ENCODE results near the gene RNF112. TPM values are rescaled to one million over a fixed set of nuclear protein-coding genes. Genes with fewer than 3 reads are reported as not detected.

RNF112 gene, protein sequence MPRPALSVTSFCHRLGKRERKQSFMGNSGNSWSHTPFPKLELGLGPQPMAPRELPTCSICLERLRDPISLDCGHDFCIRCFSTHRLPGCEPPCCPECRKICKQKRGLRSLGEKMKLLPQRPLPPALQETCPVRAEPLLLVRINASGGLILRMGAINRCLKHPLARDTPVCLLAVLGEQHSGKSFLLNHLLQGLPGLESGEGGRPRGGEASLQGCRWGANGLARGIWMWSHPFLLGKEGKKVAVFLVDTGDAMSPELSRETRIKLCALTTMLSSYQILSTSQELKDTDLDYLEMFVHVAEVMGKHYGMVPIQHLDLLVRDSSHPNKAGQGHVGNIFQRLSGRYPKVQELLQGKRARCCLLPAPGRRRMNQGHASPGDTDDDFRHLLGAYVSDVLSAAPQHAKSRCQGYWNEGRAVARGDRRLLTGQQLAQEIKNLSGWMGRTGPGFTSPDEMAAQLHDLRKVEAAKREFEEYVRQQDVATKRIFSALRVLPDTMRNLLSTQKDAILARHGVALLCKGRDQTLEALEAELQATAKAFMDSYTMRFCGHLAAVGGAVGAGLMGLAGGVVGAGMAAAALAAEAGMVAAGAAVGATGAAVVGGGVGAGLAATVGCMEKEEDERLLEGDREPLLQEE
- 0.69 TPM for total RNA-seq (2013)
- polyA plus RNA-seq (under 1 TPM in 1 of 3 donors, not detected in 2; 0.57 TPM), polyA minus RNA-seq (0.80 TPM in 1 of 2 replicates, not detected in the other), total RNA-seq (0.06 to 1.8 (median 0.85) reads per million in 11 experiments)

DNA sequence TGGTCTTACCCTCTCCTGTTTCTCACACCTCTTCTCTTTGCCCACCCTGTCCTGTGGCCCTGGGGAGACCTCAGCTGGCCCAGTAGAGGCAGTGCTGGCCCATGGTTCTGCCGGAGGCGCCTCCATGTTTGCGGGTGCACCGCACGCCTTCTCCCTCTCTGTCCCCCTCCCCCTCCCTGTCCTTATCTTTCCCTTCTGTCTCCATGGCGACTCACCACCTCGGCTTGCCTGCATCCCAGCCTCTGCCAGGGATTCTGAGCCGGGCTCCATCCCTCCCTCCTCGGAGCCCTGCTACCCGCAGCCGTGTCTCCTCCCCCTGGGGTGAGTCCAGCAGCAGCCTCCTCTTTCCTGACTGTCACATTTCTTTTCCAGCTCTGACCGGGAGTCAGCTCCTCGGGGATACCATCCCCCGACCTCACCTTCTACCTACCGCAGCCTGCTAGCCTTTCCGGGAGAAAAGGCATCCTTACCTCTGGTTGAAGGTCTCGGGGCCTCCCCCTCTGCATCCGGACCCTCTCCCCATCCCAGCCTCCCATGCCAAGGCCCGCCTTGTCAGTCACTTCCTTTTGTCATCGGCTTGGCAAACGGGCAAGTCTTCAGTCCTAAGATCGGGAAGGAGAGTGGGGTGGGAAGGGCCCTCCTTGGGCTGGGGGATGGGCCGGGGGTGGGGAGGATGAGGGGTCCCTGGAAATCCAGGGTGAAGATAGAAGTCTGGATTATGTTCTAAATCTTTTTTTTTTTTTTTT lies at the start of gene RNF112:
Gene RNF112 (plus strand): TSS at position 358 of the 746 bp plus-strand sequence. CDS start 177 bp downstream, at position 535.
- TF ChIP-seq, protein P1, sequence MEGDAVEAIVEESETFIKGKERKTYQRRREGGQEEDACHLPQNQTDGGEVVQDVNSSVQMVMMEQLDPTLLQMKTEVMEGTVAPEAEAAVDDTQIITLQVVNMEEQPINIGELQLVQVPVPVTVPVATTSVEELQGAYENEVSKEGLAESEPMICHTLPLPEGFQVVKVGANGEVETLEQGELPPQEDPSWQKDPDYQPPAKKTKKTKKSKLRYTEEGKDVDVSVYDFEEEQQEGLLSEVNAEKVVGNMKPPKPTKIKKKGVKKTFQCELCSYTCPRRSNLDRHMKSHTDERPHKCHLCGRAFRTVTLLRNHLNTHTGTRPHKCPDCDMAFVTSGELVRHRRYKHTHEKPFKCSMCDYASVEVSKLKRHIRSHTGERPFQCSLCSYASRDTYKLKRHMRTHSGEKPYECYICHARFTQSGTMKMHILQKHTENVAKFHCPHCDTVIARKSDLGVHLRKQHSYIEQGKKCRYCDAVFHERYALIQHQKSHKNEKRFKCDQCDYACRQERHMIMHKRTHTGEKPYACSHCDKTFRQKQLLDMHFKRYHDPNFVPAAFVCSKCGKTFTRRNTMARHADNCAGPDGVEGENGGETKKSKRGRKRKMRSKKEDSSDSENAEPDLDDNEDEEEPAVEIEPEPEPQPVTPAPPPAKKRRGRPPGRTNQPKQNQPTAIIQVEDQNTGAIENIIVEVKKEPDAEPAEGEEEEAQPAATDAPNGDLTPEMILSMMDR (IDR thresholded peaks at IDR 0.05): no peak
- Mint-ChIP-seq H3K27ac (peak within 1 kb of the TSS in 3 of 7 donors; percentile 17 to 67 (median 51)), H3K9me3 (no peaks in the 10 kb centered on the region), H3K4me1 (no peaks in the 10 kb centered on the region), H3K36me3 (no peaks in the 10 kb centered on the region), H3K27me3 (ENCODE audit: low read depth in 3 of 3) (peaks cover 10 to 21% (median 13%) of the 10 kb centered on the region in 3 donors), H3K4me3 (peak within 1 kb of the TSS in 1 of 2 donors; percentile 7)
- Histone ChIP-seq H3K4me1 (ENCODE audit: control insufficient read depth in 1 of 2, insufficient read depth in 2 of 2, low read length in 2 of 2) (no peaks in the 10 kb centered on the region), H3K4me2 (replicated peaks; ENCODE audit: extremely low read depth, low read length, poor library complexity, severe bottlenecking) (no peak within 1 kb of the TSS), H3K4me3 (replicated peaks in 1 of 3; ENCODE audit: low read depth in 2 of 3, low read length in 3 of 3) (no peak within 1 kb of the TSS), H3K27me3 (ENCODE audit: control insufficient read depth in 2 of 2, insufficient read depth in 2 of 2, low read length in 2 of 2) (peaks cover 0 to 9% of the 10 kb centered on the region in 2 donors), H2AFZ (ENCODE audit: insufficient read depth, low read depth, low read length, poor library complexity, severe bottlenecking) (no peak within 1 kb of the TSS), H3K27ac (ENCODE audit: low read depth in 1 of 2, low read length in 2 of 2) (no peak within 1 kb of the TSS), H3K36me3 (replicated peaks in 1 of 2; ENCODE audit: control insufficient read depth in 1 of 2, insufficient read depth in 2 of 2, low read length in 2 of 2) (no peaks in the 10 kb centered on the region), H3K9me3 (replicated peaks in 1 of 2; ENCODE audit: control insufficient read depth in 1 of 2, insufficient read depth in 1 of 2, low read length in 2 of 2) (no peaks in the 10 kb centered on the region), H3K9ac (ENCODE audit: insufficient read depth, low read length, poor library complexity, severe bottlenecking) (no peak within 1 kb of the TSS), H3K79me2 (ENCODE audit: insufficient read depth, low read length) (no peaks in the 10 kb centered on the region), H4K20me1 (ENCODE audit: insufficient read depth, low read length) (no peaks in the 10 kb centered on the region)
- DNase-seq: no peak
- 68% methylated on average over 15 of the region's 23 CpGs for WGBS (ENCODE audit: insufficient coverage)
- intact Hi-C loops (cut with micrococcal nuclease): loop anchor here in 1 of 2 donors (10.0 kb wide), 1 partner anchor 46 kb away; the partner anchor contains the start of gene B9D1

DNA sequence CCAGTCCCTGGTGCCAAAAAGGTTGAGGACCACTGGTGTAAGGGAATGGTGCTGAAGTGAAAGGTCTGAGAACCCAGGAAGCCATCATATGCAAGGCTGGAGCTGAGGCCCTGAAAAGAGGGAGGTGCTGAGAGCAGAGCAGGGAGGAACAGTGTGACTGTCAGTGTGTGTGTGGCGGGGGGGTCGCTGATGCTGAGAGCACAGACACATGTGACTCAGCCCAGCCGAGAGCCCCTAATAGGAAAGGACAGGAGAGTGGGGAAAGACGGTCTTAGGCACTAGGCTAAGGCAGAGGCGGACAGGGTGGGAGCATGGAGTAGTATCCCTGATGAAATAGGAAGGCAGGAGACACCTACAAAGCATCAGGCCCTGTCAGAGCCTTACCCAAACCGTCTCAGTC lies 49.7 kb upstream of the RNF112 start:
- peaks cover 13% of the 10 kb centered on the region for H3K4me1 Mint-ChIP-seq
- DNase-seq: no peak
- H3K4me3 Mint-ChIP-seq: peak overlapping the region in 1 of 2 donors; percentile 60
- Histone ChIP-seq H3K4me1 (ENCODE audit: control insufficient read depth in 1 of 2, insufficient read depth in 2 of 2, low read length in 2 of 2) (peaks cover 10 to 13% of the 10 kb centered on the region in 2 donors), H3K4me2 (replicated peaks; ENCODE audit: extremely low read depth, low read length, poor library complexity, severe bottlenecking) (no peak overlapping the region), H3K9ac (ENCODE audit: insufficient read depth, low read length, poor library complexity, severe bottlenecking) (no peak overlapping the region), H3K79me2 (ENCODE audit: insufficient read depth, low read length) (no peaks in the 10 kb centered on the region), H3K27me3 (ENCODE audit: control insufficient read depth in 2 of 2, insufficient read depth in 2 of 2, low read length in 2 of 2) (peaks cover 0 to 29% of the 10 kb centered on the region in 2 donors), H3K4me3 (replicated peaks in 1 of 3; ENCODE audit: low read depth in 2 of 3, low read length in 3 of 3) (no peak overlapping the region), H3K36me3 (replicated peaks in 1 of 2; ENCODE audit: control insufficient read depth in 1 of 2, insufficient read depth in 2 of 2, low read length in 2 of 2) (no peaks in the 10 kb centered on the region), H3K9me3 (replicated peaks in 1 of 2; ENCODE audit: control insufficient read depth in 1 of 2, insufficient read depth in 1 of 2, low read length in 2 of 2) (no peaks in the 10 kb centered on the region), H4K20me1 (ENCODE audit: insufficient read depth, low read length) (no peaks in the 10 kb centered on the region), H3K27ac (ENCODE audit: low read depth in 1 of 2, low read length in 2 of 2) (no peak overlapping the region), H2AFZ (ENCODE audit: insufficient read depth, low read depth, low read length, poor library complexity, severe bottlenecking) (no peak overlapping the region)
- peaks cover 22 to 44% (median 35%) of the 10 kb centered on the region in 3 donors for H3K27me3 Mint-ChIP-seq (ENCODE audit: low read depth in 3 of 3)
- H3K9me3 Mint-ChIP-seq: no peaks in the 10 kb centered on the region
- H3K36me3 Mint-ChIP-seq: no peaks in the 10 kb centered on the region
- TF ChIP-seq, protein P1 (IDR thresholded peaks at IDR 0.05): no peak
- H3K27ac Mint-ChIP-seq: peak overlapping the region in 1 of 7 donors; percentile 68
- intact Hi-C loops (cut with micrococcal nuclease): loop anchor here (5.0 to 10.0 kb wide), 3 partner anchors 53 to 406 kb away; partner anchors contain the start of genes ALDH3A2 (in 2 of the 2) and RNF112 (in 1 of the 2)
- WGBS (ENCODE audit: insufficient coverage): 83% methylated on average over 3 of the region's 6 CpGs
